HUES64 (cell line): Measurements from ENCODE around the gene MOCOS.

Source experiments
- H3K27ac ChIP-seq: 2 replicates; pipeline ENCODE4 v1.7.0; 2013; ENCODE audit warnings: low read depth, low read length, inconsistent platforms
- H3K27me3 ChIP-seq: 2 replicates; pipeline ENCODE4 v1.6.1; 2013; ENCODE audit warnings: mild to moderate bottlenecking, low read length; ENCODE audit not compliant: insufficient read depth
- H3K36me3 ChIP-seq: 2 replicates; pipeline ENCODE4 v1.6.1; 2013; ENCODE audit warnings: mild to moderate bottlenecking, low read length; ENCODE audit not compliant: insufficient read depth
- H3K4me1 ChIP-seq: 2 replicates; pipeline ENCODE4 v1.6.1; 2013; ENCODE audit warnings: mild to moderate bottlenecking, low read length, moderate library complexity; ENCODE audit not compliant: insufficient read depth
- H3K4me3 ChIP-seq: 2 replicates; pipeline ENCODE4 v1.5.1; 2013; ENCODE audit warnings: mild to moderate bottlenecking, low read length, moderate library complexity
- H3K9ac ChIP-seq: 2 replicates; pipeline ENCODE4 v1.6.1; 2013; ENCODE audit warnings: mild to moderate bottlenecking, low read depth, low read length
- H3K9me3 ChIP-seq: 2 replicates; pipeline ENCODE4 v1.6.1; 2013; ENCODE audit warnings: low read depth, low read length; ENCODE audit not compliant: insufficient read depth
- WGBS: fragments of 150-250, 120-280 bp; methylation state at CpG from one replicate; pipeline ENCODE4 v1.1.7; 2013; ENCODE audit warnings: missing lambda C conversion rate; 5-methylcytosine and 5-hydroxymethylcytosine counted together

Gene MOCOS

GRCh38 chr18:36241831-36242230 lies 54.5 kb downstream of the MOCOS start:
- H3K9ac ChIP-seq = no peak overlapping the region
- no peaks in the 10 kb centered on the region for H3K4me1 ChIP-seq
- H3K36me3 ChIP-seq = no peaks in the 10 kb centered on the region
- H3K27ac ChIP-seq = no peak overlapping the region
- no peaks in the 10 kb centered on the region for H3K27me3 ChIP-seq
- no peaks in the 10 kb centered on the region for H3K9me3 ChIP-seq
- 90% methylated on average over 6 of the region's 6 CpGs for WGBS
- H3K4me3 ChIP-seq = no peak overlapping the region

GRCh38 chr18:36247036-36247435 lies 59.7 kb downstream of the MOCOS start:
- Histone ChIP-seq H3K36me3 (no peaks in the 10 kb centered on the region), H3K27ac (no peak overlapping the region), H3K4me1 (no peaks in the 10 kb centered on the region), H3K9me3 (no peaks in the 10 kb centered on the region), H3K4me3 (no peak overlapping the region), H3K9ac (no peak overlapping the region), H3K27me3 (no peaks in the 10 kb centered on the region)
- 46% methylated on average over 1 of the region's 1 CpG for WGBS

- no peaks in the 10 kb centered on the region for H3K27me3 ChIP-seq
- H3K4me1 ChIP-seq = no peaks in the 10 kb centered on the region
- H3K4me3 ChIP-seq = no peak overlapping the region
- H3K9ac ChIP-seq = no peak overlapping the region
- H3K36me3 ChIP-seq = no peaks in the 10 kb centered on the region
- no peaks in the 10 kb centered on the region for H3K9me3 ChIP-seq
- no peak overlapping the region for H3K27ac ChIP-seq
Observed at GRCh38 chr18:36249392-36249791, 62.1 kb downstream of the MOCOS start.

GRCh38 chr18:36250827-36251226 lies 63.5 kb downstream of the MOCOS start:
- no peaks in the 10 kb centered on the region for H3K36me3 ChIP-seq
- no peaks in the 10 kb centered on the region for H3K4me1 ChIP-seq
- H3K9me3 ChIP-seq = no peaks in the 10 kb centered on the region
- no peaks in the 10 kb centered on the region for H3K27me3 ChIP-seq
- 84% methylated on average over 2 of the region's 2 CpGs for WGBS
- H3K9ac ChIP-seq = no peak overlapping the region
- no peak overlapping the region for H3K27ac ChIP-seq
- no peak overlapping the region for H3K4me3 ChIP-seq

GRCh38 chr18:36255072-36255698 lies 67.9 kb downstream of the MOCOS start:
- H3K9ac ChIP-seq = no peak overlapping the region
- no peaks in the 10 kb centered on the region for H3K27me3 ChIP-seq
- H3K9me3 ChIP-seq = no peaks in the 10 kb centered on the region
- no peaks in the 10 kb centered on the region for H3K4me1 ChIP-seq
- WGBS = 90% methylated on average over 10 of the region's 10 CpGs
- no peak overlapping the region for H3K27ac ChIP-seq
- no peak overlapping the region for H3K4me3 ChIP-seq
- H3K36me3 ChIP-seq = no peaks in the 10 kb centered on the region

GRCh38 chr18:36256094-36256493 lies 68.8 kb downstream of the MOCOS start:
- H3K4me3 ChIP-seq = no peak overlapping the region
- H3K36me3 ChIP-seq = no peaks in the 10 kb centered on the region
- no peaks in the 10 kb centered on the region for H3K27me3 ChIP-seq
- H3K9me3 ChIP-seq = no peaks in the 10 kb centered on the region
- no peak overlapping the region for H3K9ac ChIP-seq
- WGBS = 94% methylated on average over 7 of the region's 7 CpGs
- no peak overlapping the region for H3K27ac ChIP-seq
- H3K4me1 ChIP-seq = no peaks in the 10 kb centered on the region

GRCh38 chr18:36262971-36263370 lies 75.7 kb downstream of the MOCOS start:
- no peaks in the 10 kb centered on the region for H3K9me3 ChIP-seq
- no peak overlapping the region for H3K27ac ChIP-seq
- 100% methylated on average over 1 of the region's 1 CpG for WGBS
- no peaks in the 10 kb centered on the region for H3K27me3 ChIP-seq
- no peaks in the 10 kb centered on the region for H3K4me1 ChIP-seq
- H3K9ac ChIP-seq = no peak overlapping the region
- H3K4me3 ChIP-seq = no peak overlapping the region
- H3K36me3 ChIP-seq = no peaks in the 10 kb centered on the region

GRCh38 chr18:36264283-36264682 lies 77.0 kb downstream of the MOCOS start:
- no peaks in the 10 kb centered on the region for H3K36me3 ChIP-seq
- H3K9me3 ChIP-seq = no peaks in the 10 kb centered on the region
- no peak overlapping the region for H3K9ac ChIP-seq
- no peaks in the 10 kb centered on the region for H3K27me3 ChIP-seq
- H3K4me3 ChIP-seq = no peak overlapping the region
- WGBS = 91% methylated on average over 8 of the region's 8 CpGs
- H3K27ac ChIP-seq = no peak overlapping the region
- H3K4me1 ChIP-seq = no peaks in the 10 kb centered on the region

- H3K27me3 ChIP-seq = no peaks in the 10 kb centered on the region
- no peaks in the 10 kb centered on the region for H3K36me3 ChIP-seq
- no peak overlapping the region for H3K4me3 ChIP-seq
- no peak overlapping the region for H3K9ac ChIP-seq
- H3K4me1 ChIP-seq = no peaks in the 10 kb centered on the region
- no peak overlapping the region for H3K27ac ChIP-seq
- H3K9me3 ChIP-seq = no peaks in the 10 kb centered on the region
- 83% methylated on average over 5 of the region's 5 CpGs for WGBS
Observed at GRCh38 chr18:36265015-36265414, 77.7 kb downstream of the MOCOS start.

GRCh38 chr18:36269157-36269556 lies 81.9 kb downstream of the MOCOS start:
- Histone ChIP-seq H3K27ac (no peak overlapping the region), H3K9me3 (no peaks in the 10 kb centered on the region), H3K36me3 (no peaks in the 10 kb centered on the region), H3K4me3 (no peak overlapping the region), H3K9ac (no peak overlapping the region), H3K27me3 (no peaks in the 10 kb centered on the region), H3K4me1 (no peaks in the 10 kb centered on the region)
- WGBS = 90% methylated on average over 4 of the region's 4 CpGs

- Histone ChIP-seq H3K36me3 (no peaks in the 10 kb centered on the region), H3K27ac (no peak overlapping the region), H3K4me3 (no peak overlapping the region), H3K9me3 (no peaks in the 10 kb centered on the region), H3K4me1 (no peaks in the 10 kb centered on the region), H3K9ac (no peak overlapping the region), H3K27me3 (no peaks in the 10 kb centered on the region)
Observed at GRCh38 chr18:36271153-36271552, 83.9 kb downstream of the MOCOS start.

GRCh38 chr18:36273347-36273746 lies 86.0 kb downstream of the MOCOS start:
- 98% methylated on average over 6 of the region's 8 CpGs for WGBS
- Histone ChIP-seq H3K27ac (no peak overlapping the region), H3K9ac (no peak overlapping the region), H3K27me3 (no peaks in the 10 kb centered on the region), H3K36me3 (no peaks in the 10 kb centered on the region), H3K4me3 (no peak overlapping the region), H3K9me3 (no peaks in the 10 kb centered on the region), H3K4me1 (no peaks in the 10 kb centered on the region)
